NB4 (cell line): Measurements from ENCODE around the gene IMMP2L.

ENCODE experiments used
- CTCF ChIP-seq: IDR thresholded peaks from one replicate; pipeline ENCODE4 v1.5.1; 2012; ENCODE audit warnings: low read depth, low read length
- MAX ChIP-seq: IDR thresholded peaks from 2 replicates; pipeline ENCODE4 v1.6.1; 2011; ENCODE audit warnings: low read depth, low read length
- POLR2A ChIP-seq: IDR thresholded peaks from 2 replicates; pipeline ENCODE4 v1.6.1; 2011; ENCODE audit warnings: mild to moderate bottlenecking; ENCODE audit not compliant: insufficient read length; ENCODE audit errors: extremely low read depth

- TF ChIP-seq POLR2A (no peak), CTCF (no peak), MAX (no peak)
These were observed 352.2 kb downstream of the IMMP2L start for GRCh38 chr7:111210043-111210442.
